HG02798 (cell line): Measurements from ENCODE around the gene NAALAD2.
A peak's percentile ranks its signal among the peaks of the same experiment; 100 is the strongest.
"Not testable (repeated sequence)": the region's sequence is repeated elsewhere in the genome, so short reads cannot be mapped to it uniquely, and the experiment has no call there.

Source experiments
- ATAC-seq: cut with Tn5 transposase; IDR thresholded peaks from one replicate; pipeline ENCODE4 v1.9.1; 2021; ENCODE audit warnings: mild to moderate bottlenecking; ENCODE audit not compliant: unreplicated experiment, poor library complexity

The NAALAD2 gene

GRCh38 chr11:90189011-90189410, 54.5 kb downstream of the NAALAD2 start:
- ATAC-seq = no peak

- ATAC-seq = no peak
These were observed 58.6 kb downstream of the NAALAD2 start for GRCh38 chr11:90192869-90193582.

GRCh38 chr11:90197377-90197776, 62.9 kb downstream of the NAALAD2 start:
- ATAC-seq = no peak

GRCh38 chr11:90202342-90202741, 67.9 kb downstream of the NAALAD2 start:
- ATAC-seq = no peak

- ATAC-seq = no peak
These were observed 69.9 kb downstream of the NAALAD2 start for GRCh38 chr11:90204407-90204806.

GRCh38 chr11:90204832-90205646, 70.6 kb downstream of the NAALAD2 start:
- peak; percentile 85 for ATAC-seq

- not testable (repeated sequence) for ATAC-seq
These were observed 73.5 kb downstream of the NAALAD2 start for GRCh38 chr11:90207992-90208391.

- ATAC-seq = no peak
These were observed 74.4 kb downstream of the NAALAD2 start for GRCh38 chr11:90208857-90209256.

- no peak for ATAC-seq
These were observed 78.9 kb downstream of the NAALAD2 start for GRCh38 chr11:90213322-90213721.

- ATAC-seq = no peak
These were observed 82.1 kb downstream of the NAALAD2 start for GRCh38 chr11:90216611-90217010.

GRCh38 chr11:90218606-90219005, 84.1 kb downstream of the NAALAD2 start:
- no peak for ATAC-seq

- ATAC-seq = no peak
These were observed 85.0 kb downstream of the NAALAD2 start for GRCh38 chr11:90219438-90219837.

GRCh38 chr11:90220391-90220790, 85.9 kb downstream of the NAALAD2 start:
- no peak for ATAC-seq

- ATAC-seq = peak; percentile 13
These were observed 87.5 kb downstream of the NAALAD2 start for GRCh38 chr11:90221803-90222458.

- ATAC-seq = peak; percentile 94
These were observed 88.2 kb downstream of the NAALAD2 start, which contains the start of gene CHORDC1 for GRCh38 chr11:90222459-90223247. Gene CHORDC1 (minus strand): TSS chr11:90223049. CDS start chr11:90222954, 95 bp downstream.

- peak; percentile 50 for ATAC-seq
These were observed 88.8 kb downstream of the NAALAD2 start for GRCh38 chr11:90223248-90223585.

- ATAC-seq = no peak
These were observed 93.6 kb downstream of the NAALAD2 start for GRCh38 chr11:90228056-90228455.

GRCh38 chr11:90229791-90230190, 95.3 kb downstream of the NAALAD2 start:
- no peak for ATAC-seq

GRCh38 chr11:90234977-90235376, 100.5 kb downstream of the NAALAD2 start:
- ATAC-seq = no peak

GRCh38 chr11:90235526-90235925, 101.1 kb downstream of the NAALAD2 start:
- no peak for ATAC-seq
